HPDE6-E6E7 (cell line): Measurements from ENCODE around the gene ATG5.
"Not testable (repeated sequence)": the region's sequence is repeated elsewhere in the genome, so short reads cannot be mapped to it uniquely, and the experiment has no call there.

ENCODE experiments used
- DNase-seq: peaks from one replicate; pipeline ENCODE4 v3.0.0; 2011; ENCODE audit warnings: missing footprints; ENCODE audit errors: extremely low spot score

The ATG5 gene

GRCh38 chr6:106257195-106257594, 68.4 kb downstream of the ATG5 start:
- DNase-seq: no peak

DNA sequence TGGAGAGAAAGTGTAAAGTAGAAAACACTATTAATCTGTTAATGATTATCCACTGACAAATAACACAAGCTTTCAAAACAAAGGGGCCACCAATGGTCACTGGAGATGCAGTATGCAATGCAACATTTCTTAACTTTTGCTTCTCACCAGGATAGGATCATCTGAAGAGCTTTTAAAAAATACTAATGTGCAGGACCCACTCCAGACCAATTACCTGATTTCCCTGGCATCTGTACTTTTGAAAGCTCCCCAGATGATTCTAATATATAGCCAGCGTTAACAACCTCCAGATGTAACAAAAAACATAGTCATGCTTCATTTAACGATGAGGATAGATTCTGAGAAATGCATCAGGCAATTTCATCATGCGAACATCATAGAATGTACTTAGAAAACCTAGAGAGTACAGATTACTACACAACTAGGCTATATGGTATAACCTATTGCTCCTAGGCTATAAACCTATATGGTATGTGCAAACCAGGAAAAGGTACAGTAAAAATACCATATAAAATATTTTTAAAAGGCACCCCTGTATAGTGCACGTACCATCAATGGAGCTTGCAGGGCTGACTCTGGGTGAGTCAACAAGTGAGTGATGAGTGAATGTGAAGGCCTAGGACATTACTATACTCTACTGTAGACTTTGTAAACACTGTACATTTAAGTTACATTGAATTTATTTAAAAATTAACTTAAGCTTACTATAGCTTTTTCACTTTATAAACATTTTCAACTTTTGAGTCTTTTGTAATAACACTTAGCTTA, 69.2 kb downstream of the ATG5 start:
- DNase-seq: no peak

DNA sequence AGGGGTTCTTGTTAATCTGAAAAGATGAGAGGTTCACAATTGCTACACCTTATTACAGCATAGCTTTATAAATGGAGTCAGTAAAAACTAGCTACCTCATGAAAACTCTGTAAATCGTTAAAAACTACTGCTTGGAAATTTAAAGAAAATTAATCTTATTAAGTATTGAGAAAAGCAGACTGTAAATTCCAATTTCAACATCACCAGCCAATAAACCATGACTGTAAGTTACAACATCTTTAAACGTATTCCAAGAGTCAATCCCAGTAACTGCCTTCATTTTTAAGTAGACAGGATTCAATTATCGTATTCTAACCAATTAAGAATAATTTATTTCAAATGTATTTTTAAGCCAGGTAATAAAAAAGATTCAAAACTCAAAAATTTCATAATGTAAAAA, 70.3 kb downstream of the ATG5 start:
- DNase-seq: no peak

- no peak for DNase-seq
Measured at GRCh38 chr6:106254636-106255035, 70.9 kb downstream of the ATG5 start.

DNA sequence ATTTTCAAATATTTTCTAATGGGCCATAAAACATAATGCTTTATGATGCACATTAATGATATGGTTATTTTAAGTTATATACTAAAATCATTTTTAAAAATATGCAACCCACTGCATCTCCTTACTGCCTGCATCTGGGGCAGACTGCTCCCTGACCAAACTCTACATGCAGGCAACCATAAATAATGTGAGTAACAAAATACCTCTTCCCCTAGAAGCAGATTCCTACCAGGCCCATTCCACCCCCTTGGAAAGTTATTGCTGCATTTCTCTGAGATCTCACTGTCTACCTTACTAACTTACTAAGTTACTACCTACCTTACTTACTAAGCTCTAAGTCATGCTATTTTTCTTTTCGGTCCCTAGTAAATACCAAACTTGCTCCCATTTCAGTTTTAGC, 71.8 kb downstream of the ATG5 start:
- no peak for DNase-seq

GRCh38 chr6:106253172-106253571, 72.4 kb downstream of the ATG5 start:
- no peak for DNase-seq

DNA sequence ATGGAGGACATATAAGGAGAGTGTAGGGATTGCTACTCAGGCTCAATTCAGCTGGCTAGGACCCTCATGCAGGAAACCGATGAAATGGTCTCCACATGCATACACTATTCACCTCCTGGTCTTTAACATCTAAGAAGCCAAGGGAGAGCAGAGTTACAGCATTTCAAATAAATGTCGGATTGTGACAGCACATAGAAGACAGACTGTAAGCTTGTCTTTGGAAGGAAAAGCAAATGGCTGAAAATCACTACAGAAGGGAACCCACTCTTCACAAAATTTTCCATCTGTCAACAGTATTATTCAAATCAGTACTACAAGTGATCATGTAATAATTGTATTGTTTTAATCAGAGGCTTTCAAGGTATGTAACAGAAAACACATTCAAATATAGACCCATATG, 72.9 kb downstream of the ATG5 start:
- DNase-seq: no peak

DNA sequence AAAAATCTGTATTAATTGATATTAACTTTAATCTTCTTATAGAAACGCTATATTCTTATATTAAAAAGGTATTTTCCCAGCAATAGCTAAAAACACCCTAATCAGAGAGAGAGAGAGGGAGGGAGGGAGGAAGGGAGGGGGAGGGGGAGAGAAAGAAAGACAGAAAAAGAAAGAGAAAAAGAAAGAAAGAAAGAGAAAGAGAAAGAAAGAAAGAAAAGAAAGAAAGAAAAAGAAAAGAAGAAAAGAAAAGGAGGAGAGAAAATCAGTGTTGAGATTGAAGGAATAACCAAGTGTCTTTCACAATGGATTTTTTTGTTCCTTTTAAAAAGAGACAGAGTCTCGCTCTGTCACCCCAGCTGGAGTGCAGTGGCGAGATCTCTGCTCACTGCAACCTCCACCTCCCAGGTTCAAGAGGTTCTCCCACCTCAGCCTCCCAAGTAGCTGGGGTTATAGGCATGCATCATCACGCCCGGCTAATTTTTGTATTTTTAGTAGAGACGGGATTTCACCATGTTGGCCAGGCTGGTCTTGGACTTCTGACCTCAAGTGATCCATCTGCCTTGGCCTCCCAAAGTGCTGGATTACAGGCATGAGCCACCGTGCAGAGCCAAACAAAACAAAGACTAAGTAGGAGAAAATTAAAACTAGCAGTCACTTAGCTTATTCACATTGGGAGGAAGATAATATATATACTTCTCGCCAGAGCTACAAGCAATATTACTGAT, 73.9 kb downstream of the ATG5 start:
- not testable (repeated sequence) for DNase-seq

- DNase-seq: no peak
Measured at GRCh38 chr6:106250953-106251352, 74.6 kb downstream of the ATG5 start.

DNA sequence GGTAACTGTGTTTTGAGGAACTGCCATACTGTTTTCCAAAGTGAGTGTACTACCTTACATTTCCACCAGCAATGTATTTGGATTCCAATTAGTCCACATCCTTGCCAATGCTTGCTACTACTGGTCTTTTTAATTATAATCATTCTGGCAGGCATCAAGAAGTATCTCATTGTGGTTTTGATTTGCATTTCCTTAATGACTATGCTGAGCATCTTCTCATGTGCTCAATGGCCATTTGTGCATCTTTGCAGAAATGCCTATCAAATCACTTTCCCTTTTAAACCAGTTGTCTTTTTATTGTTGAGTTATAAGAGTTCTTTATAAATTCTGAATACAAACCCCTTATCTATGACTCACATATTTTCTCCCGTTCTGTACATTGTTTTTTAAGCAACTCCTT, 75.9 kb downstream of the ATG5 start:
- DNase-seq: no peak

GRCh38 chr6:106247733-106248132, 77.8 kb downstream of the ATG5 start:
- no peak for DNase-seq

- DNase-seq: no peak
Measured at GRCh38 chr6:106247293-106247692, 78.3 kb downstream of the ATG5 start.

GRCh38 chr6:106244931-106245330, 80.6 kb downstream of the ATG5 start:
- no peak for DNase-seq

DNA sequence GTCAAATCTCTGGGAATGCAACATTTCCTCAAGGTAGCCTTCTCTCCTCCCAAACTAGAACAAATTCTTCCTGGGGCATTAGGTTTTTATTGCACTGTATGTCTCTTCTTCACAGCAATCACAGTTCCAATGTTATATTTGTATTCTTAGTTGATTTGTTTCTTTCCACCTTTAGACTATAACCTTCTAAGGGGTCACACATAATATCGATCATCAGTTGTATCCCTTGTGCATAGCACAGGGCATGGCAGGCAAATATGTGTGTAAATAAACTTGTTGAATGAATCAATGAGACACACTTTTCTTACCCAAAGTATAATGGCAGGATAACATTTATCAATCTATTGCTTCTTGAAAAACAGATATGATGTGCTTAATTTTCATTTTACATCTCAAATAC, 81.0 kb downstream of the ATG5 start:
- DNase-seq: no peak

GRCh38 chr6:106243261-106243660, 82.3 kb downstream of the ATG5 start:
- DNase-seq: no peak

GRCh38 chr6:106241498-106241897, 84.1 kb downstream of the ATG5 start:
- no peak for DNase-seq

DNA sequence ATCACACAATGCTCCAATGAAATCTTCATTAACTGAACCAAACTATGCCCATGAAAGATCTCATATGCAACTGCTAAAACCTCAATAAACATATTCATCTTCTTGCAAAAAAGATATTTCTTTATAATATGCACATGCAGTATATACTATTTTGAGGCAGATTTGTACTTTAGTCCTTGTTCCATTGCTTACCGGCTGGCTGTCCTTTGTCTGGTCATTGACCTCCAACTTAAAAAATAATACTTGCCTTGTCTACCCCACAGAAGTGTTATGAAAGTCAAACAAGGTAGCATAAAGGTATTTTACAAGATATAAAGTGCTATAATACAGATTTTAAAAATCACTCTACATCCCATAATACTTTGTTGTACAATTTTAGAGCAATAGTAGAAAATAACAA, 88.3 kb downstream of the ATG5 start:
- no peak for DNase-seq

GRCh38 chr6:106229876-106230445, 95.6 kb downstream of the ATG5 start:
- DNase-seq: not testable (repeated sequence)

- DNase-seq: no peak
Measured at GRCh38 chr6:106227612-106228507, 97.7 kb downstream of the ATG5 start.

DNA sequence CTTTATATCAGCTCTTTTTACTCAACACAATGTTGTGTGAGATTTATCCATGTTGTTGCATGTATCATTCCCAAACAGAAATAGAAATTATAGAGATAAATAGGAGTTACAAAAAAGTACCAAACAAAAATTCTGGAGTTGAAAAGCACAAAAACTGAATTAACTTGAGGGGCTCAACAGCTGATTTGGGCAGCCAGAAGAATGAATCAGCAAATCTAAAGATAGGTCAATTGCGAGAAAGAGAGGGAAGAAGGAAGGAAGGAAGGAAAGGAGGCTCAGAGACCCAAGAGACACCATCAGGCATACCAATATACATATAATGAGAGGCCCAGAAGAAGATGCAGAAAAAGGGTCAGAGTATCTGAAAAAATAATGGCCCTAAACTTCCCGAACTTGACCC, 98.9 kb downstream of the ATG5 start:
- DNase-seq: no peak

- no peak for DNase-seq
Measured at GRCh38 chr6:106225581-106225980, 100.0 kb downstream of the ATG5 start.
